ENCODE data around the gene TSEN2. TPM values are rescaled to one million over a fixed set of nuclear protein-coding genes. Genes with fewer than 3 reads are reported as not detected.

The TSEN2 gene
- polyA plus RNA-seq, 1 donor (not counting 4 experiments of a cell fraction or from before 2014, with no cell fraction given) = 23.8 TPM

GRCh38 chr3:12476238-12476897 is 7.9 kb upstream of the TSEN2 start:
- Histone ChIP-seq H2AFZ (ENCODE audit: control insufficient read depth, low read length) (no peak overlapping the region), H3K9me1 (ENCODE audit: control insufficient read depth, extremely low read depth, insufficient read depth, low read length) (no peaks in the 10 kb centered on the region), H3K79me2 (ENCODE audit: control insufficient read depth, insufficient read depth, low read length) (no peaks in the 10 kb centered on the region), H3K4me3 (ENCODE audit: control insufficient read depth in 2 of 3, extremely low read depth in 1 of 3, insufficient read depth in 2 of 3, low read depth in 1 of 3, low read length in 3 of 3) (no peak overlapping the region), H3K9me3 (ENCODE audit: control insufficient read depth, low read depth, low read length) (no peaks in the 10 kb centered on the region), H3K9ac (ENCODE audit: control insufficient read depth, extremely low read depth, insufficient read depth, low read length) (no peak overlapping the region), H4K20me1 (ENCODE audit: control insufficient read depth, extremely low read depth, insufficient read depth, low read length) (no peaks in the 10 kb centered on the region), H3K27ac (ENCODE audit: control insufficient read depth, insufficient read depth, low read length) (no peak overlapping the region), H3K4me2 (ENCODE audit: control insufficient read depth, extremely low read depth, insufficient read depth, low read depth, low read length) (no peak overlapping the region), H3K36me3 (ENCODE audit: control insufficient read depth in 2 of 2, extremely low read depth in 1 of 2, insufficient read depth in 2 of 2, low read length in 2 of 2) (no peaks in the 10 kb centered on the region), H3K27me3 (ENCODE audit: control insufficient read depth, extremely low read depth, insufficient read depth, low read length) (no peaks in the 10 kb centered on the region), H3K4me1 (ENCODE audit: control insufficient read depth, extremely low read depth, insufficient read depth, low read length) (no peaks in the 10 kb centered on the region)
- FAIRE-seq = no peak
- TF ChIP-seq EZH2 (IDR thresholded peaks at IDR 0.05; ENCODE audit: low read length) (no peak), CTCF (optimal IDR thresholded peaks at IDR 0.05 in 1 of 3, IDR thresholded peaks at IDR 0.05 in 1 of 3, conservative IDR thresholded peaks at IDR 0.05 in 1 of 3; ENCODE audit: extremely low read depth in 1 of 3, insufficient read depth in 2 of 3, low read length in 3 of 3) (no peak)
- dilution Hi-C loops (cut with MboI; ENCODE audit: extremely low pct_ligation_motif_present, low sequenced_read_pairs) = no loop called here
- no peak for DNase-seq (ENCODE audit: low read depth, low spot score)

- no peak for DNase-seq (ENCODE audit: low read depth, low spot score)
- H3K27ac ChIP-seq (ENCODE audit: control insufficient read depth, insufficient read depth, low read length) = no peak overlapping the region
Observed at GRCh38 chr3:12477256-12477655, 7.0 kb upstream of the TSEN2 start.

More at GRCh38 chr3:12477256-12477655, 7.0 kb upstream of the TSEN2 start:
- H4K20me1 ChIP-seq (ENCODE audit: control insufficient read depth, extremely low read depth, insufficient read depth, low read length) = no peaks in the 10 kb centered on the region
- no peak for FAIRE-seq
- H3K4me3 ChIP-seq (ENCODE audit: control insufficient read depth in 2 of 3, extremely low read depth in 1 of 3, insufficient read depth in 2 of 3, low read depth in 1 of 3, low read length in 3 of 3) = no peak overlapping the region
- TF ChIP-seq CTCF (optimal IDR thresholded peaks at IDR 0.05 in 1 of 3, IDR thresholded peaks at IDR 0.05 in 1 of 3, conservative IDR thresholded peaks at IDR 0.05 in 1 of 3; ENCODE audit: extremely low read depth in 1 of 3, insufficient read depth in 2 of 3, low read length in 3 of 3) (no peak), EZH2 (IDR thresholded peaks at IDR 0.05; ENCODE audit: low read length) (no peak)
- no peak overlapping the region for H2AFZ ChIP-seq (ENCODE audit: control insufficient read depth, low read length)
- H3K27me3 ChIP-seq (ENCODE audit: control insufficient read depth, extremely low read depth, insufficient read depth, low read length) = no peaks in the 10 kb centered on the region
- no peaks in the 10 kb centered on the region for H3K9me1 ChIP-seq (ENCODE audit: control insufficient read depth, extremely low read depth, insufficient read depth, low read length)
- H3K36me3 ChIP-seq (ENCODE audit: control insufficient read depth in 2 of 2, extremely low read depth in 1 of 2, insufficient read depth in 2 of 2, low read length in 2 of 2) = no peaks in the 10 kb centered on the region
- H3K9me3 ChIP-seq (ENCODE audit: control insufficient read depth, low read depth, low read length) = no peaks in the 10 kb centered on the region
- H3K9ac ChIP-seq (ENCODE audit: control insufficient read depth, extremely low read depth, insufficient read depth, low read length) = no peak overlapping the region
- H3K4me2 ChIP-seq (ENCODE audit: control insufficient read depth, extremely low read depth, insufficient read depth, low read depth, low read length) = no peak overlapping the region
- H3K4me1 ChIP-seq (ENCODE audit: control insufficient read depth, extremely low read depth, insufficient read depth, low read length) = no peaks in the 10 kb centered on the region
- H3K79me2 ChIP-seq (ENCODE audit: control insufficient read depth, insufficient read depth, low read length) = no peaks in the 10 kb centered on the region
- dilution Hi-C loops (cut with MboI; ENCODE audit: extremely low pct_ligation_motif_present, low sequenced_read_pairs) = no loop called here

Data from keratinocyte (primary cell).